Lower leg skin (tissue), 4 donors: ENCODE measurements around the gene MLLT3. TPM values are rescaled to one million over a fixed set of nuclear protein-coding genes. Genes with fewer than 3 reads are reported as not detected.

Source experiments
- DNase-seq, 2 donors: peaks; one replicate each; pipeline ENCODE4 v3.0.0-alpha.2; 2019; ENCODE audit warnings: low spot score in 2 of 2
- H3K4me3 ChIP-seq: fragments of 200-600 bp; sonication (generic); 2 replicates; pipeline ENCODE4 v1.5.1; 2017; ENCODE audit warnings: mild to moderate bottlenecking, low read depth; ENCODE audit not compliant: poor library complexity, severe bottlenecking
- POLR2A ChIP-seq, 2 donors: fragments of 450-650 bp; IDR thresholded peaks; one replicate each; pipeline ENCODE4 v1.6.1; 2016 to 2017; ENCODE audit warnings: antibody characterized with exemption in 2 of 2, mild to moderate bottlenecking in 1 of 2, moderate library complexity in 1 of 2
- WGBS, 2 donors: methylation state at CpG; one replicate each; pipeline ENCODE4 v1.1.5; 2018; 5-methylcytosine and 5-hydroxymethylcytosine counted together
- intact Hi-C: fragments of 100-400 bp; cut with DNase I; formaldehyde crosslinking; loops from one replicate; pipeline ENCODE4 v1.15.0; 2023; ENCODE audit warnings: low total_unique reads
- total RNA-seq, 4 donors: library from RNA; depleted of rRNA; stranded (reverse); fragments of >200 nt; gene quantifications; one replicate each; pipeline ENCODE4 v1.1.0, GENCODE V29; 2016
- TF ChIP-seq, protein P1 (sequence below), 3 donors: fragments of 450-650 bp; IDR thresholded peaks; one replicate each; pipeline ENCODE4 v1.5.1; 2016; ENCODE audit warnings: antibody characterized with exemption in 3 of 3, mild to moderate bottlenecking in 3 of 3, moderate library complexity in 2 of 3

Gene MLLT3
- total RNA-seq, 4 donors from 2014 or later = 10.6 to 15.2 (median 12.5) TPM

DNA sequence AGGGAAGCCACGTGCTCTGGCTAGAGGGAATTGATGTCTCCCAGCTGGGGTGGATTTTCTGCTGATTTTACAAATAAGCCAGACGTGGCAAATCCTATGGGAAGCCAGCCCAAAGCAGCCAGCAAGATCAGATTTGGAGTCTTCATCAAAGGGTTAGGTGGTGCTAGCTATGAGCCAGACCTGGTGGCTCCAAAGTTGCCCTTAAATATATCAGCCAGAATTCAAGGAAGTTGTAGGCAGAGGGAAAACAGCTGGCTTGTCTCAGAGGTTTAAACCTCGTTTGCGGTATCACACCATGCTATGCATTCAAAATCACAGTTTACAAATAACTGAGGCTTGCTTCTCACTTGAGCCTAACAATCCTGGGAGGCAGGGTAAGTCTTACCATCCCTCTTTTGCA lies 313.2 kb downstream of the MLLT3 start:
- TF ChIP-seq POLR2A (IDR thresholded peaks at IDR 0.05) = no peak
- TF ChIP-seq, protein P1, sequence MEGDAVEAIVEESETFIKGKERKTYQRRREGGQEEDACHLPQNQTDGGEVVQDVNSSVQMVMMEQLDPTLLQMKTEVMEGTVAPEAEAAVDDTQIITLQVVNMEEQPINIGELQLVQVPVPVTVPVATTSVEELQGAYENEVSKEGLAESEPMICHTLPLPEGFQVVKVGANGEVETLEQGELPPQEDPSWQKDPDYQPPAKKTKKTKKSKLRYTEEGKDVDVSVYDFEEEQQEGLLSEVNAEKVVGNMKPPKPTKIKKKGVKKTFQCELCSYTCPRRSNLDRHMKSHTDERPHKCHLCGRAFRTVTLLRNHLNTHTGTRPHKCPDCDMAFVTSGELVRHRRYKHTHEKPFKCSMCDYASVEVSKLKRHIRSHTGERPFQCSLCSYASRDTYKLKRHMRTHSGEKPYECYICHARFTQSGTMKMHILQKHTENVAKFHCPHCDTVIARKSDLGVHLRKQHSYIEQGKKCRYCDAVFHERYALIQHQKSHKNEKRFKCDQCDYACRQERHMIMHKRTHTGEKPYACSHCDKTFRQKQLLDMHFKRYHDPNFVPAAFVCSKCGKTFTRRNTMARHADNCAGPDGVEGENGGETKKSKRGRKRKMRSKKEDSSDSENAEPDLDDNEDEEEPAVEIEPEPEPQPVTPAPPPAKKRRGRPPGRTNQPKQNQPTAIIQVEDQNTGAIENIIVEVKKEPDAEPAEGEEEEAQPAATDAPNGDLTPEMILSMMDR (IDR thresholded peaks at IDR 0.05) = no peak
- DNase-seq = no peak
- intact Hi-C loops = no loop called here
- WGBS, 2 donors = 59 to 62% methylated on average over 4 of the region's 4 CpGs
- H3K4me3 ChIP-seq = no peak overlapping the region

DNA sequence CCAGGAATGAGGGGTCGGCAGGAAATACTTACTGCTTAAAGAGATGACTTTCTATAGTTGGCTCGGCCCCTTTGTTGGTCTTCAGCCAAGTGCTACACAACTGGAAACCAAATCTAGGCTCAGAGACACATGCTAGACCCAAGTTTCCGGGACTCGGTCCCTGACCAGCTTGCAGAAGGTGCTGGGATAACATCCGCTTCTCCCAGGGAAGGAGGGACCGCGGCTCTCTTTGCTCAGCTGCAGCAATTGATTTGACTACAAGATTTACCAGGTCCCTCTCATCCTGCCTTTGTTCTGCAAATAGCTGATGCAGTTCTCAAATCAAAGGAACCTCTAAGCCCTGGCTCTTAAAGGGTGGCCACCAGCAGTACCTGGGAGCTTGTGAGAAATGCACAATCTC lies 314.7 kb downstream of the MLLT3 start:
- DNase-seq = no peak
- H3K4me3 ChIP-seq = no peak overlapping the region
- intact Hi-C loops = no loop called here
- TF ChIP-seq POLR2A (IDR thresholded peaks at IDR 0.05) = no peak
- TF ChIP-seq, protein P1 (IDR thresholded peaks at IDR 0.05) = no peak
- 49 to 52% methylated on average over 7 of the region's 7 CpGs for WGBS, 2 donors

DNA sequence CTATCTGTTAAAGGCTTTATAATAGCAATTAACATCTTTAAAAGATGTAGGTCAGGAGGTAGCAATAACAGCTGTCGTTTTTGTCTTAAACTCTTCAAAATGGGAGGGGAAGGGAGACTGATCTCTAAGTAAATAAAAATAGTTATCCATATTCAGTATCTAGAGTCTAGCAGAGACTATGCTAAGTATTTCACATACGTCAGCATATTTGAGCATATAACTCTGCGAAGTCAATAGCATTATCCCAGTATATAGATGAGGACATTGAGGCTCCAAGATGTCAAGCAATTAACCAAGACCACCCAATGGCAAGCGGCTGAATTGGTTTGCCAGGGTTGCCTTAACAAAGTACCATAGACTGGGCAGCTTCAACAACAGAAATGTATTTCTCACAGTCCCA lies 316.8 kb downstream of the MLLT3 start:
- TF ChIP-seq, protein P1 (IDR thresholded peaks at IDR 0.05) = no peak
- TF ChIP-seq POLR2A (IDR thresholded peaks at IDR 0.05) = no peak
- 90 to 92% methylated on average over 4 of the region's 4 CpGs for WGBS, 2 donors
- intact Hi-C loops = no loop called here
- H3K4me3 ChIP-seq = no peak overlapping the region
- no peak for DNase-seq

DNA sequence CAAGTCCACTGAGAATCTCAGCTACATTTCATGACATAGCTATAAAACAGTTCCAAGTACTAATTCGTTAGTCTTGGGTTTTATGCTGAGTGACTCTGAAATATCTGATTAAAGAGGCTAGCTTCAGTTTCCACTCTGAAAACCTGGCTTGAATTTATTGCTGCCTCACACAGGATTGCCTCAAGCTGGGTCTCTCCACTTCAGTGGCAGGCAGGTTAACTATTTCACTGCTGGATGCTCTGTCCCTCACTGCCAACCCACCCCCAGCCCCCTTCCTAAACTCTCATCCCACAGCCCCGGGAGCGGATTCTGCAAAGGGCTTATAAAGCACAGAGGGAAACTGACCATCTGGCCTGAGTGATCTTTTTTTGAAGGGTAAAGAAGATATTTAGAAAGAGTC lies 318.3 kb downstream of the MLLT3 start:
- DNase-seq = no peak
- TF ChIP-seq, protein P1 (IDR thresholded peaks at IDR 0.05) = no peak
- TF ChIP-seq POLR2A (IDR thresholded peaks at IDR 0.05) = no peak
- intact Hi-C loops = no loop called here
- no peak overlapping the region for H3K4me3 ChIP-seq
- 56 to 58% methylated on average over 3 of the region's 3 CpGs for WGBS, 2 donors

DNA sequence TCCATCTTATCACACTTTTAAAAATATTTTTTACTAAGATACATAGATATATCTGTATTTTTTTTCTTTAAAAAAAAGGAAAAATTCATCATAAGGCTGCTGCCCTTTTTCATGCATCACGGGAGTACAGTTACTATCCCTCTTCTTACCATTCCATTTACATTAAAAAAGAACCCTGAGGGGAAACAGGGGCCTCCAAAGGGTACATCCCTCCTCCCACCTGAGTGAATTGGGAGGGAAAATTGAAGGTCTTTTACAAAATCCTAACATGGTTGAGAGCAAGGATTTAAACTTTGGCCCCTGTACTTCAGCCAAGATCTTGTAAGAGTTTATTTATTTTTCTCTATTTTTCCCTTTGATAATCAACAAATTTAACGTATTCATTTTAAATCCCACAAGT lies 319.2 kb downstream of the MLLT3 start:
- TF ChIP-seq, protein P1 (IDR thresholded peaks at IDR 0.05) = no peak
- no peak for TF ChIP-seq POLR2A (IDR thresholded peaks at IDR 0.05)
- WGBS, 2 donors = 69 to 78% methylated on average over 2 of the region's 2 CpGs

DNA sequence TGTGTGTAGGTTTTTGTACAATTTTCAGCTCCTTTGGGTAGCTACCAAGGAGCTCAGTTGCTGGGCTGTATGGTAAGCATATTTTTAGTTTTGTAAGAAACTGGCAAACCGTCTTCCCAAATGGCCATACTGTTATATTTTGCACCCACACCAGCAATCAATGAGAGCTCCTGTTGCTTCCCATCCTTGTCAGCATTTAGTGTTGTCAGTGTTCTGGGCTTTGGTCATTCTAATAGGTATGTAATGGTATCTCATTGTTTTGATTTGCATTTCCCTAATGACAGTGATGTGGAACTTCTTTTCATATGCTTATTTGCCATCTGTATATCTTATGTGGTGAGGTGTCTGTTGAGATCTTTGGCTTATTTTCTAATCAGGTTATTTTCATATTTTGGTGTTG lies 320.1 kb downstream of the MLLT3 start:
- 92 to 95% methylated on average over 1 of the region's 1 CpG for WGBS, 2 donors
- intact Hi-C loops = no loop called here
- no peak for DNase-seq
- no peak overlapping the region for H3K4me3 ChIP-seq
- TF ChIP-seq, protein P1 (IDR thresholded peaks at IDR 0.05) = no peak
- TF ChIP-seq POLR2A (IDR thresholded peaks at IDR 0.05) = no peak

More for the DNA sequence above, 319.2 kb downstream of the MLLT3 start:
- intact Hi-C loops = no loop called here
- H3K4me3 ChIP-seq = no peak overlapping the region
- DNase-seq = no peak
